Measurements from ENCODE around the gene PTPRG. TPM values are rescaled to one million over a fixed set of nuclear protein-coding genes. Genes with fewer than 3 reads are reported as not detected.

The PTPRG gene
- total and polyA plus RNA-seq, 2 donors (not counting 1 experiment from before 2014, with no cell fraction given): 67.0 to 97.9 TPM

GRCh38 chr3:61841988-61842387, 280.6 kb downstream of the PTPRG start:
- Histone ChIP-seq H3K4me2 (ENCODE audit: extremely low read depth, insufficient read depth, low read length) (no peak overlapping the region), H3K9ac (ENCODE audit: insufficient read depth, low read length) (no peak overlapping the region), H3K9me3 (ENCODE audit: control insufficient read depth, insufficient read depth, low read depth, low read length) (no peaks in the 10 kb centered on the region), H4K20me1 (ENCODE audit: control insufficient read depth, extremely low read depth, insufficient read depth, low read length) (no peaks in the 10 kb centered on the region), H3K79me2 (ENCODE audit: control insufficient read depth, insufficient read depth, low read length) (no peaks in the 10 kb centered on the region), H3K27ac (ENCODE audit: insufficient read depth, low read length) (no peak overlapping the region), H2AFZ (ENCODE audit: low read length) (no peak overlapping the region), H3K27me3 (ENCODE audit: control insufficient read depth, insufficient read depth, low read length) (no peaks in the 10 kb centered on the region), H3K4me1 (ENCODE audit: control insufficient read depth, extremely low read depth, insufficient read depth, low read length) (no peaks in the 10 kb centered on the region), H3K4me3 (replicated peaks in 1 of 4; ENCODE audit: control extremely low read depth in 1 of 4, insufficient read depth in 1 of 4, low read depth in 3 of 4, low read length in 4 of 4) (no peak overlapping the region), H3K36me3 (ENCODE audit: control insufficient read depth, insufficient read depth, low read length) (no peaks in the 10 kb centered on the region)
- no peak for TF ChIP-seq CTCF (conservative IDR thresholded peaks at IDR 0.05 in 1 of 2, IDR thresholded peaks at IDR 0.05 in 1 of 2; ENCODE audit: low read depth in 1 of 2, low read length in 2 of 2)
- TF ChIP-seq EZH2 (IDR thresholded peaks at IDR 0.05; ENCODE audit: low read length, missing control alignments): no peak
- peak in 1 of 2 donors; percentile 54 for DNase-seq (ENCODE audit: low read depth in 2 of 2)

GRCh38 chr3:61844346-61844745, 283.0 kb downstream of the PTPRG start:
- H3K36me3 ChIP-seq (ENCODE audit: control insufficient read depth, insufficient read depth, low read length): no peaks in the 10 kb centered on the region
- TF ChIP-seq CTCF (conservative IDR thresholded peaks at IDR 0.05 in 1 of 2, IDR thresholded peaks at IDR 0.05 in 1 of 2; ENCODE audit: low read depth in 1 of 2, low read length in 2 of 2): no peak
- TF ChIP-seq EZH2 (IDR thresholded peaks at IDR 0.05; ENCODE audit: low read length, missing control alignments): no peak
- H3K4me2 ChIP-seq (ENCODE audit: extremely low read depth, insufficient read depth, low read length): no peak overlapping the region
- DNase-seq (ENCODE audit: low read depth in 2 of 2): no peak
- no peaks in the 10 kb centered on the region for H3K9me3 ChIP-seq (ENCODE audit: control insufficient read depth, insufficient read depth, low read depth, low read length)
- no peak overlapping the region for H3K4me3 ChIP-seq (replicated peaks in 1 of 4; ENCODE audit: control extremely low read depth in 1 of 4, insufficient read depth in 1 of 4, low read depth in 3 of 4, low read length in 4 of 4)
- H4K20me1 ChIP-seq (ENCODE audit: control insufficient read depth, extremely low read depth, insufficient read depth, low read length): no peaks in the 10 kb centered on the region
- no peak overlapping the region for H3K27ac ChIP-seq (ENCODE audit: insufficient read depth, low read length)
- H3K9ac ChIP-seq (ENCODE audit: insufficient read depth, low read length): no peak overlapping the region
- H3K79me2 ChIP-seq (ENCODE audit: control insufficient read depth, insufficient read depth, low read length): no peaks in the 10 kb centered on the region
- no peaks in the 10 kb centered on the region for H3K27me3 ChIP-seq (ENCODE audit: control insufficient read depth, insufficient read depth, low read length)
- H2AFZ ChIP-seq (ENCODE audit: low read length): no peak overlapping the region
- peaks cover 13% of the 10 kb centered on the region for H3K4me1 ChIP-seq (ENCODE audit: control insufficient read depth, extremely low read depth, insufficient read depth, low read length)

- Histone ChIP-seq H4K20me1 (ENCODE audit: control insufficient read depth, extremely low read depth, insufficient read depth, low read length) (no peaks in the 10 kb centered on the region), H3K4me3 (replicated peaks in 1 of 4; ENCODE audit: control extremely low read depth in 1 of 4, insufficient read depth in 1 of 4, low read depth in 3 of 4, low read length in 4 of 4) (no peak overlapping the region), H3K27ac (ENCODE audit: insufficient read depth, low read length) (no peak overlapping the region), H3K36me3 (ENCODE audit: control insufficient read depth, insufficient read depth, low read length) (no peaks in the 10 kb centered on the region), H3K9ac (ENCODE audit: insufficient read depth, low read length) (no peak overlapping the region), H3K4me1 (ENCODE audit: control insufficient read depth, extremely low read depth, insufficient read depth, low read length) (peaks cover 15% of the 10 kb centered on the region), H3K27me3 (ENCODE audit: control insufficient read depth, insufficient read depth, low read length) (no peaks in the 10 kb centered on the region), H3K4me2 (ENCODE audit: extremely low read depth, insufficient read depth, low read length) (no peak overlapping the region), H3K9me3 (ENCODE audit: control insufficient read depth, insufficient read depth, low read depth, low read length) (no peaks in the 10 kb centered on the region), H3K79me2 (ENCODE audit: control insufficient read depth, insufficient read depth, low read length) (no peaks in the 10 kb centered on the region), H2AFZ (ENCODE audit: low read length) (no peak overlapping the region)
- no peak for TF ChIP-seq EZH2 (IDR thresholded peaks at IDR 0.05; ENCODE audit: low read length, missing control alignments)
- no peak for DNase-seq (ENCODE audit: low read depth in 2 of 2)
Observed at GRCh38 chr3:61846488-61846887, 285.1 kb downstream of the PTPRG start.
